ENCODE results near the gene PSMD8.

- TF ChIP-seq POLR2A (IDR thresholded peaks at IDR 0.05; ENCODE audit: extremely low read depth, insufficient read length) (no peak), MYC (IDR thresholded peaks at IDR 0.05; ENCODE audit: low read depth, low read length) (no peak), MAX (IDR thresholded peaks at IDR 0.05; ENCODE audit: low read depth, low read length) (no peak)
- TF ChIP-seq, protein P1, sequence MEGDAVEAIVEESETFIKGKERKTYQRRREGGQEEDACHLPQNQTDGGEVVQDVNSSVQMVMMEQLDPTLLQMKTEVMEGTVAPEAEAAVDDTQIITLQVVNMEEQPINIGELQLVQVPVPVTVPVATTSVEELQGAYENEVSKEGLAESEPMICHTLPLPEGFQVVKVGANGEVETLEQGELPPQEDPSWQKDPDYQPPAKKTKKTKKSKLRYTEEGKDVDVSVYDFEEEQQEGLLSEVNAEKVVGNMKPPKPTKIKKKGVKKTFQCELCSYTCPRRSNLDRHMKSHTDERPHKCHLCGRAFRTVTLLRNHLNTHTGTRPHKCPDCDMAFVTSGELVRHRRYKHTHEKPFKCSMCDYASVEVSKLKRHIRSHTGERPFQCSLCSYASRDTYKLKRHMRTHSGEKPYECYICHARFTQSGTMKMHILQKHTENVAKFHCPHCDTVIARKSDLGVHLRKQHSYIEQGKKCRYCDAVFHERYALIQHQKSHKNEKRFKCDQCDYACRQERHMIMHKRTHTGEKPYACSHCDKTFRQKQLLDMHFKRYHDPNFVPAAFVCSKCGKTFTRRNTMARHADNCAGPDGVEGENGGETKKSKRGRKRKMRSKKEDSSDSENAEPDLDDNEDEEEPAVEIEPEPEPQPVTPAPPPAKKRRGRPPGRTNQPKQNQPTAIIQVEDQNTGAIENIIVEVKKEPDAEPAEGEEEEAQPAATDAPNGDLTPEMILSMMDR (IDR thresholded peaks at IDR 0.05; ENCODE audit: low read depth, low read length): no peak
Measured at GRCh38 chr19:38360839-38361631, 13.3 kb upstream of the PSMD8 start.

All from NB4 (cell line).